ENCODE measurements around the gene PARVA. TPM values are rescaled to one million over a fixed set of nuclear protein-coding genes. Genes with fewer than 3 reads are reported as not detected.

Gene PARVA
- total RNA-seq, 1 experiment from 2014 or later, result 10.4 TPM

DNA sequence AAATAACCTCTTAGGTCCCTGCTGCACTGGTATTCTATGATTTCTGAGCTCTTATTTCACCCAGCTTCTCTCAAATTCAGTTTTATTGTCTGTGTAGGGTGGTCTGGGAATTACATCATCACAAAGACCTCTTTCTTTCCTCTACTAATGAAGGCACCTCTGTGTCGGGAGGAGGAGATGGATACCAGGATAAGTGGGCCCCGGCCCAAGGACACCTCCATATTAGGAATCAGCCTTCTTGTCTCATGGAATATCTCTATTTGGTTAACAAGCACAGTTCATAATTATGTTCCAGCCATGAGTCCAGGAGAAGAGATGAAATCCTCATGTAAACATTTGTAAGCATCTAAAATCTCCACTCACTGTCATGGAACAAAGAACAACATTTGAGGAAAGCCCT is 9.4 kb downstream of the PARVA start (continued):
- TF ChIP-seq KAT7 (CRISPR knock-in tag; IDR thresholded peaks at IDR 0.05; ENCODE audit: borderline replicate concordance), result no peak
- TF ChIP-seq, protein P1, sequence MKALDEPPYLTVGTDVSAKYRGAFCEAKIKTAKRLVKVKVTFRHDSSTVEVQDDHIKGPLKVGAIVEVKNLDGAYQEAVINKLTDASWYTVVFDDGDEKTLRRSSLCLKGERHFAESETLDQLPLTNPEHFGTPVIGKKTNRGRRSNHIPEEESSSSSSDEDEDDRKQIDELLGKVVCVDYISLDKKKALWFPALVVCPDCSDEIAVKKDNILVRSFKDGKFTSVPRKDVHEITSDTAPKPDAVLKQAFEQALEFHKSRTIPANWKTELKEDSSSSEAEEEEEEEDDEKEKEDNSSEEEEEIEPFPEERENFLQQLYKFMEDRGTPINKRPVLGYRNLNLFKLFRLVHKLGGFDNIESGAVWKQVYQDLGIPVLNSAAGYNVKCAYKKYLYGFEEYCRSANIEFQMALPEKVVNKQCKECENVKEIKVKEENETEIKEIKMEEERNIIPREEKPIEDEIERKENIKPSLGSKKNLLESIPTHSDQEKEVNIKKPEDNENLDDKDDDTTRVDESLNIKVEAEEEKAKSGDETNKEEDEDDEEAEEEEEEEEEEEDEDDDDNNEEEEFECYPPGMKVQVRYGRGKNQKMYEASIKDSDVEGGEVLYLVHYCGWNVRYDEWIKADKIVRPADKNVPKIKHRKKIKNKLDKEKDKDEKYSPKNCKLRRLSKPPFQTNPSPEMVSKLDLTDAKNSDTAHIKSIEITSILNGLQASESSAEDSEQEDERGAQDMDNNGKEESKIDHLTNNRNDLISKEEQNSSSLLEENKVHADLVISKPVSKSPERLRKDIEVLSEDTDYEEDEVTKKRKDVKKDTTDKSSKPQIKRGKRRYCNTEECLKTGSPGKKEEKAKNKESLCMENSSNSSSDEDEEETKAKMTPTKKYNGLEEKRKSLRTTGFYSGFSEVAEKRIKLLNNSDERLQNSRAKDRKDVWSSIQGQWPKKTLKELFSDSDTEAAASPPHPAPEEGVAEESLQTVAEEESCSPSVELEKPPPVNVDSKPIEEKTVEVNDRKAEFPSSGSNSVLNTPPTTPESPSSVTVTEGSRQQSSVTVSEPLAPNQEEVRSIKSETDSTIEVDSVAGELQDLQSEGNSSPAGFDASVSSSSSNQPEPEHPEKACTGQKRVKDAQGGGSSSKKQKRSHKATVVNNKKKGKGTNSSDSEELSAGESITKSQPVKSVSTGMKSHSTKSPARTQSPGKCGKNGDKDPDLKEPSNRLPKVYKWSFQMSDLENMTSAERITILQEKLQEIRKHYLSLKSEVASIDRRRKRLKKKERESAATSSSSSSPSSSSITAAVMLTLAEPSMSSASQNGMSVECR (CRISPR knock-in tag; IDR thresholded peaks at IDR 0.05; ENCODE audit: borderline replicate concordance), result no peak
- no peak for TF ChIP-seq SMAD3 (CRISPR knock-in tag; IDR thresholded peaks at IDR 0.05; ENCODE audit: borderline replicate concordance)
- TF ChIP-seq ZNF671 (CRISPR knock-in tag; IDR thresholded peaks at IDR 0.05), result no peak
- TF ChIP-seq, protein P2, sequence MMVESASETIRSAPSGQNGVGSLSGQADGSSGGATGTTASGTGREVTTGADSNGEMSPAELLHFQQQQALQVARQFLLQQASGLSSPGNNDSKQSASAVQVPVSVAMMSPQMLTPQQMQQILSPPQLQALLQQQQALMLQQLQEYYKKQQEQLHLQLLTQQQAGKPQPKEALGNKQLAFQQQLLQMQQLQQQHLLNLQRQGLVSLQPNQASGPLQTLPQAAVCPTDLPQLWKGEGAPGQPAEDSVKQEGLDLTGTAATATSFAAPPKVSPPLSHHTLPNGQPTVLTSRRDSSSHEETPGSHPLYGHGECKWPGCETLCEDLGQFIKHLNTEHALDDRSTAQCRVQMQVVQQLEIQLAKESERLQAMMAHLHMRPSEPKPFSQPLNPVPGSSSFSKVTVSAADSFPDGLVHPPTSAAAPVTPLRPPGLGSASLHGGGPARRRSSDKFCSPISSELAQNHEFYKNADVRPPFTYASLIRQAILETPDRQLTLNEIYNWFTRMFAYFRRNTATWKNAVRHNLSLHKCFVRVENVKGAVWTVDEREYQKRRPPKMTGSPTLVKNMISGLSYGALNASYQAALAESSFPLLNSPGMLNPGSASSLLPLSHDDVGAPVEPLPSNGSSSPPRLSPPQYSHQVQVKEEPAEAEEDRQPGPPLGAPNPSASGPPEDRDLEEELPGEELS (CRISPR knock-in tag; IDR thresholded peaks at IDR 0.05), result no peak

DNA sequence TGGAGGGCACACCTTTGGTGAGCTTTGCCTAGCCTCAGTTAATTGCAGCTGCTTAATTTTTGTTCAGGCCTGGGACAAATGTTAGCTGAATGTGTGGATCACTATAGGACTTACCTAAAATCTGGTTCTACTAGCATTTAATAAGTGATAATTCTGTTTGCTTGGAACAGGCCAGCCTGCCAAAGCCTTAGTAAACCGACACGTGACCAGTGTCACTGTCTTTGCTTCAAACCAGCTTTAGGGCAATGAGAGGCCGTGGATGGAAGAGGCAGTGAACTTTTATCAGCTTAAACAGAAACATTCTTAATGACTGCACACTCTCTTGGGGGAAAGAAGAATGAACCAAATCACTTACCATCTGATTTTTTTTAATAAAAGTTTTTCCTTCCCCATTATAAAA is 10.8 kb downstream of the PARVA start:
- Mint-ChIP-seq H3K4me1 (no peaks in the 10 kb centered on the region), H3K27ac (no peak overlapping the region), H3K4me3 (no peak overlapping the region), H3K9me3 (peaks cover under 1% of the 10 kb centered on the region), H3K27me3 (ENCODE audit: low read depth) (no peaks in the 10 kb centered on the region), H3K36me3 (no peaks in the 10 kb centered on the region)
- ATAC-seq (no peak), DNase-seq (ENCODE audit: low spot score) (no peak)
- ChIA-PET POLR2A (interaction anchor here (0.8 kb wide), 1 partner anchor 11 kb away, joined by 3 read pairs; the partner anchor contains the start of gene PARVA), CTCF (interaction anchor here (0.7 to 1.4 kb wide), 3 partner anchors 11 to 58 kb away, joined by 3 to 4 read pairs (median 3); no protein-coding TSS in a partner anchor)
- TF ChIP-seq ZNF317 (CRISPR knock-in tag; IDR thresholded peaks at IDR 0.05; ENCODE audit: borderline replicate concordance, low read depth), result no peak
- TF ChIP-seq, protein P3, sequence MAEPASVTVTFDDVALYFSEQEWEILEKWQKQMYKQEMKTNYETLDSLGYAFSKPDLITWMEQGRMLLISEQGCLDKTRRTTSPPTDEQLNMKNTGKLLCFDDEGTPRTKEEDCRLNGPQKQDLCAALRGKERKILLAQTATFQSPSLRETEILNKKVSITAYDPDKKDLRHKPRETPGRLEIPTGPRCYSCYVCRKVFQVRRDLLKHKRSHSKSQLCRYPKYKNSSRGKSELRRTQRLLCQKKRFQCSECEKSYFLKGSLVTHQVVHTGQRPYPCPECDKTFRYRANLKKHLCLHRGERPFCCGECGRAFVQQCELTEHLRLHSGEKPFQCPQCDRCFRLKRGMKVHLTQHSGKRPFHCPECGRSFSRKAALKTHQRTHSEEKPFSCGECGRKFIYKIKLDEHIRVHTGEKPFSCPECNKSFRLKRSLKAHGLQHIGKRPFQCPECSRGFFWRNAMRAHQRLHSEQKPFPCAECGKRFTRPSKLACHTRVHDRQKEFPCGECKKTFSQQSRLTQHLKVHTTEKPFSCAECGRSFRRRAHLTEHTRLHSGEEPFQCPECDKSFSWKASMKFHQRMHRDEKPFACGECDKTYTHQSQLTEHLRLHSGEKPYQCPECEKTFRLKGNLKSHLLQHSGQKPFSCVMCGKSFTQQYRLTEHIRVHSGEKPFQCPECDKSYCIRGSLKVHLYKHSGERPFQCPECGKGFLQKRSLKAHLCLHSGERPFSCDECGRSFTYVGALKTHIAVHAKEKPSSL (CRISPR knock-in tag; conservative IDR thresholded peaks at IDR 0.05), result no peak
- TF ChIP-seq TEAD1 (CRISPR knock-in tag; IDR thresholded peaks at IDR 0.05), result no peak
- TF ChIP-seq, protein P4, sequence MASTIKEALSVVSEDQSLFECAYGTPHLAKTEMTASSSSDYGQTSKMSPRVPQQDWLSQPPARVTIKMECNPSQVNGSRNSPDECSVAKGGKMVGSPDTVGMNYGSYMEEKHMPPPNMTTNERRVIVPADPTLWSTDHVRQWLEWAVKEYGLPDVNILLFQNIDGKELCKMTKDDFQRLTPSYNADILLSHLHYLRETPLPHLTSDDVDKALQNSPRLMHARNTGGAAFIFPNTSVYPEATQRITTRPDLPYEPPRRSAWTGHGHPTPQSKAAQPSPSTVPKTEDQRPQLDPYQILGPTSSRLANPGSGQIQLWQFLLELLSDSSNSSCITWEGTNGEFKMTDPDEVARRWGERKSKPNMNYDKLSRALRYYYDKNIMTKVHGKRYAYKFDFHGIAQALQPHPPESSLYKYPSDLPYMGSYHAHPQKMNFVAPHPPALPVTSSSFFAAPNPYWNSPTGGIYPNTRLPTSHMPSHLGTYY (CRISPR knock-in tag; IDR thresholded peaks at IDR 0.05), result no peak
- TF ChIP-seq FOXJ3 (CRISPR knock-in tag; IDR thresholded peaks at IDR 0.05; ENCODE audit: borderline replicate concordance), result no peak
- TF ChIP-seq ESRRA (CRISPR knock-in tag; IDR thresholded peaks at IDR 0.05; ENCODE audit: borderline replicate concordance), result no peak
- TF ChIP-seq, protein P5, sequence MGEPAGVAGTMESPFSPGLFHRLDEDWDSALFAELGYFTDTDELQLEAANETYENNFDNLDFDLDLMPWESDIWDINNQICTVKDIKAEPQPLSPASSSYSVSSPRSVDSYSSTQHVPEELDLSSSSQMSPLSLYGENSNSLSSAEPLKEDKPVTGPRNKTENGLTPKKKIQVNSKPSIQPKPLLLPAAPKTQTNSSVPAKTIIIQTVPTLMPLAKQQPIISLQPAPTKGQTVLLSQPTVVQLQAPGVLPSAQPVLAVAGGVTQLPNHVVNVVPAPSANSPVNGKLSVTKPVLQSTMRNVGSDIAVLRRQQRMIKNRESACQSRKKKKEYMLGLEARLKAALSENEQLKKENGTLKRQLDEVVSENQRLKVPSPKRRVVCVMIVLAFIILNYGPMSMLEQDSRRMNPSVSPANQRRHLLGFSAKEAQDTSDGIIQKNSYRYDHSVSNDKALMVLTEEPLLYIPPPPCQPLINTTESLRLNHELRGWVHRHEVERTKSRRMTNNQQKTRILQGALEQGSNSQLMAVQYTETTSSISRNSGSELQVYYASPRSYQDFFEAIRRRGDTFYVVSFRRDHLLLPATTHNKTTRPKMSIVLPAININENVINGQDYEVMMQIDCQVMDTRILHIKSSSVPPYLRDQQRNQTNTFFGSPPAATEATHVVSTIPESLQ (CRISPR knock-in tag; IDR thresholded peaks at IDR 0.05), result no peak
- TF ChIP-seq, protein P6, sequence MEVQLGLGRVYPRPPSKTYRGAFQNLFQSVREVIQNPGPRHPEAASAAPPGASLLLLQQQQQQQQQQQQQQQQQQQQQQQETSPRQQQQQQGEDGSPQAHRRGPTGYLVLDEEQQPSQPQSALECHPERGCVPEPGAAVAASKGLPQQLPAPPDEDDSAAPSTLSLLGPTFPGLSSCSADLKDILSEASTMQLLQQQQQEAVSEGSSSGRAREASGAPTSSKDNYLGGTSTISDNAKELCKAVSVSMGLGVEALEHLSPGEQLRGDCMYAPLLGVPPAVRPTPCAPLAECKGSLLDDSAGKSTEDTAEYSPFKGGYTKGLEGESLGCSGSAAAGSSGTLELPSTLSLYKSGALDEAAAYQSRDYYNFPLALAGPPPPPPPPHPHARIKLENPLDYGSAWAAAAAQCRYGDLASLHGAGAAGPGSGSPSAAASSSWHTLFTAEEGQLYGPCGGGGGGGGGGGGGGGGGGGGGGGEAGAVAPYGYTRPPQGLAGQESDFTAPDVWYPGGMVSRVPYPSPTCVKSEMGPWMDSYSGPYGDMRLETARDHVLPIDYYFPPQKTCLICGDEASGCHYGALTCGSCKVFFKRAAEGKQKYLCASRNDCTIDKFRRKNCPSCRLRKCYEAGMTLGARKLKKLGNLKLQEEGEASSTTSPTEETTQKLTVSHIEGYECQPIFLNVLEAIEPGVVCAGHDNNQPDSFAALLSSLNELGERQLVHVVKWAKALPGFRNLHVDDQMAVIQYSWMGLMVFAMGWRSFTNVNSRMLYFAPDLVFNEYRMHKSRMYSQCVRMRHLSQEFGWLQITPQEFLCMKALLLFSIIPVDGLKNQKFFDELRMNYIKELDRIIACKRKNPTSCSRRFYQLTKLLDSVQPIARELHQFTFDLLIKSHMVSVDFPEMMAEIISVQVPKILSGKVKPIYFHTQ (CRISPR knock-in tag; IDR thresholded peaks at IDR 0.05), result no peak
- TF ChIP-seq FOXP1 (CRISPR knock-in tag; IDR thresholded peaks at IDR 0.05; ENCODE audit: borderline replicate concordance), result no peak
- TF ChIP-seq, protein P7, sequence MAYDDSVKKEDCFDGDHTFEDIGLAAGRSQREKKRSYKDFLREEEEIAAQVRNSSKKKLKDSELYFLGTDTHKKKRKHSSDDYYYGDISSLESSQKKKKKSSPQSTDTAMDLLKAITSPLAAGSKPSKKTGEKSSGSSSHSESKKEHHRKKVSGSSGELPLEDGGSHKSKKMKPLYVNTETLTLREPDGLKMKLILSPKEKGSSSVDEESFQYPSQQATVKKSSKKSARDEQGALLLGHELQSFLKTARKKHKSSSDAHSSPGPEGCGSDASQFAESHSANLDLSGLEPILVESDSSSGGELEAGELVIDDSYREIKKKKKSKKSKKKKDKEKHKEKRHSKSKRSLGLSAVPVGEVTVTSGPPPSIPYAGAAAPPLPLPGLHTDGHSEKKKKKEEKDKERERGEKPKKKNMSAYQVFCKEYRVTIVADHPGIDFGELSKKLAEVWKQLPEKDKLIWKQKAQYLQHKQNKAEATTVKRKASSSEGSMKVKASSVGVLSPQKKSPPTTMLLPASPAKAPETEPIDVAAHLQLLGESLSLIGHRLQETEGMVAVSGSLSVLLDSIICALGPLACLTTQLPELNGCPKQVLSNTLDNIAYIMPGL (CRISPR knock-in tag; IDR thresholded peaks at IDR 0.05), result no peak
- TF ChIP-seq NR1H2 (CRISPR knock-in tag; IDR thresholded peaks at IDR 0.05), result no peak
- no peak for TF ChIP-seq IRF2 (CRISPR knock-in tag; IDR thresholded peaks at IDR 0.05; ENCODE audit: borderline replicate concordance, low read depth)
- no peak for TF ChIP-seq GABPB1 (CRISPR knock-in tag; IDR thresholded peaks at IDR 0.05)
- TF ChIP-seq MYBL2 (CRISPR knock-in tag; IDR thresholded peaks at IDR 0.05), result no peak
- TF ChIP-seq JAZF1 (CRISPR knock-in tag; IDR thresholded peaks at IDR 0.05), result no peak

Data from WTC11 (cell line).